Activated CD4-positive, CD25-positive, alpha-beta regulatory T cell treated with anti-CD3 and anti-CD28 coated beads, Interleukin-2, amount 50 U/mL, for 72 hours (primary cell): ENCODE results near the gene ZMIZ1.
"Not testable (repeated sequence)": the region's sequence is repeated elsewhere in the genome, so short reads cannot be mapped to it uniquely, and the experiment has no call there.

Experiments used
- DNase-seq: peaks from one replicate; pipeline ENCODE4 v3.0.0; 2021

ZMIZ1 gene

DNA sequence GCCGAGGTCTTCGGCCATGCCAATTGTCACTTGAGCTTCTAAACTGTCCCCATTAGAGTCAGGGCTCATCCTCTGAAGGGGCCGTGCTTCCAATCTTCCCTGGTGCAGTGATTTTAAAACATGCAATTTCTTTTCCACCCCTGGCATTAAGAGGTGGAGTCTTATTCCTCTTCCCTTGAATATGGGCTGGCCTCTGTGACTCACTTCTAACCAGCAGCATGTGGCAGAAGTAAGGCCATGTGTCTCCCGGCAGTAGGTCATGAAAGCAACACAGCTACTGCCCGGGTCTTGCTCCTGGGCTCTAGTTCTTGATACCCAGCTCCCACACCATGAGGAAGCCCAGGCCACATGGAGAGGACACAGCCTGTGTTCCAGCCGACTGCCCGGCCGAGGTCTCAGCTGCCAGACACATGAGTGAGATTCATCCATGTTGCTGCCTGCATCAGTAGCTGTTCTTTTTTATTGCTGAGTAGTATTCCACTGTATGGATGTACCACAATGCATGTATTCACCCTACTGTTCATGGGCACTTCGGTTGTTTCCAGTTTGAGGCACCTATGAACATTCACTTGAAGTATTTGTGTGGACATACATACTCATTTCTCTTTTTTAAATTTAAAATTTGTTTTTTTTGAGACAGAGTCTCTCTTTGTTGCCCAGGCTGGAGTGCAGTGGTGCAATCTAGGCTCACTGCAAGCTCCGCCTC is 264.0 kb downstream of the ZMIZ1 start:
- DNase-seq, result not testable (repeated sequence)

GRCh38 chr10:79333513-79333912 is 264.7 kb downstream of the ZMIZ1 start:
- no peak for DNase-seq

- no peak for DNase-seq
Measured at GRCh38 chr10:79334573-79334972, 265.8 kb downstream of the ZMIZ1 start.

GRCh38 chr10:79335094-79335469 is 266.3 kb downstream of the ZMIZ1 start:
- DNase-seq, result no peak

GRCh38 chr10:79335470-79336235 is 266.9 kb downstream of the ZMIZ1 start:
- DNase-seq, result no peak

- DNase-seq, result no peak
Measured at GRCh38 chr10:79336276-79336675, 267.5 kb downstream of the ZMIZ1 start.

GRCh38 chr10:79336739-79337138 is 268.0 kb downstream of the ZMIZ1 start:
- DNase-seq, result no peak

GRCh38 chr10:79337783-79338469 is 269.2 kb downstream of the ZMIZ1 start:
- not testable (repeated sequence) for DNase-seq

- DNase-seq, result no peak
Measured at GRCh38 chr10:79339266-79339665, 270.5 kb downstream of the ZMIZ1 start.

- peak; percentile 15 for DNase-seq
Measured at GRCh38 chr10:79340646-79341244, 272.0 kb downstream of the ZMIZ1 start.

GRCh38 chr10:79342295-79342761 is 273.6 kb downstream of the ZMIZ1 start:
- peak; percentile 5 for DNase-seq

DNA sequence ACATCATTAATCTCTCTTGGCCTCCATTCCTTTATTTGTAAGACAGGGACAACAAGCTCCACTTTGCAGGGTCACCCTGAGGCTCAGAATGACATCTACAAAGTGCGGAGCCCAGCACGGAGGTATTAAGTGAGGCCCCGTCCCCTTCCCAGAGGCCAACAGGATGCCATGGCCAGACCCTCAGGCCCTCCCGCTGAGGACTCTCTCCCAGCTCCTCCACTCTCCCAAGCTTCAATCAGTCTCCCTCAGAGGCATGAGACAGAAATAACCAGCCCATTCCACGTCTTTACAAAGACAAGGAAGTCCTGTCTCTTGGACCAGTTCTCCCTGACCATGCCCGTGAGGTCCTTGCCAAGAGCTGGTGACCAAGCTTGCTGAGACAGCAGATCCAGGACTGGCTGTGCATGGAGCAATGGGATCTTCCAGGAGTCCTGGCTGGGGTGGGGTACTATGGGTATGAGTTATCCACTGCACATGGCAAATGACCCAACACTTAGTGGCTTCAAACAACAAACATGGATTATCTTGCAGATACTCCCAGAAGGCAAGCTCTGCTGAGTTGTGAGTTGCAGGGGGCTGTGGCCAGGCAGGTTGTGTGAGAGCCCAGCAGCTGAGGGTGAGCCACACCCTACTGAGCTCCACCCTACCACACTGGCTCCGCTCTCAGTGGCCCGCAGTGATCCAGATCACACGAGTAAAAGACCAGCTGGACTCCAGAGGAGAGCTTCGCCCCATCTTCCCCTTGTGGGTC is 274.2 kb downstream of the ZMIZ1 start:
- peak; percentile 13 for DNase-seq

DNA sequence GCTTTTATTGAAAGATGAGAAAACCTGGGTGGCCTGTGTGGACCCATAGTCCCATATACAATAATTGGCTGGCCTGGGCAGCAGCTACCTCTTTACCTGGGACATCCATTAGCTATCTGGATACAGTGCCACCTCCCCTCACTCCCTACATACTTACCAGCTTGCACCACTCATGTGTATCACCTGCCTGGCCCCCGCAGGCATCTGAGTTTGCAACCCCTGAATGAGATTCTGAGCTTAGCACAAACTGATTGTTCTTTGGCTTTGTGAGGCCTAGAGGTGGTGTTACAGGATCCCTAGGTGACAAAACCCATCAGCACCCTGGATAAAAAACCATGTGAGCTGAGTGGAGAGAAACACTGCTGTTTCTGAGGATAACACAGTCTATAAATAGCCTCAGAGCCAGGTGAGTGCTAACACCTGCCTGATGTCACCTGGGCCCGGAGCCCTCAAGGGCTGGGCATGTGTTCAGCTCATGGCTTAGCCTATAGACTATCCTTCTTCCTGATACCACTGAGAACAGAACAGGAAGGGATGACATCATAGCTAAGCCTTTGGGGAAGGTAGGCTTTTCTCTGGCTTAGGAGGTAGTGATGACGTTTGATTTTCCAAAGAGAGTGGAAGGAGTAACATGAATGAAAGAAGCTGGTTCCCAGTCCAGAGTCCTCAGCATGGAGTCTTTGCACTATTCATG is 275.9 kb downstream of the ZMIZ1 start:
- DNase-seq, result peak; percentile 18

GRCh38 chr10:79345241-79346011 is 276.7 kb downstream of the ZMIZ1 start:
- DNase-seq, result peak; percentile 26

DNA sequence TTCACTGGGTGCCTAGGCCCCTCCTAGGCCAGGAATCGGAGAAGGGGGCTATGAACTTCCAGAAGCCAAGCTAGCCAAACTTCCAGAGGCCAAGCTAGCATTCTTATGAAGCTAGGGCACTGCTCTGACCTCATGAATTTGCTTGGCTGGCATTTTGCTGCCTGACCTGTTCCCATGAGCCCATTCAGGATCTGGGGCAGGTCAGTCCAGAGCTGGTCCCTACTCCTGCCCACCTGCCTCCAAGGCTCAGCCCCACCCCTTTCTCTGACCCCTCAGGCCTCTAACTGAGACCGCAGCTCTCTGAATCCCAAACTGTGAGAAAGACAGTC is 277.2 kb downstream of the ZMIZ1 start:
- peak; percentile 21 for DNase-seq

DNA sequence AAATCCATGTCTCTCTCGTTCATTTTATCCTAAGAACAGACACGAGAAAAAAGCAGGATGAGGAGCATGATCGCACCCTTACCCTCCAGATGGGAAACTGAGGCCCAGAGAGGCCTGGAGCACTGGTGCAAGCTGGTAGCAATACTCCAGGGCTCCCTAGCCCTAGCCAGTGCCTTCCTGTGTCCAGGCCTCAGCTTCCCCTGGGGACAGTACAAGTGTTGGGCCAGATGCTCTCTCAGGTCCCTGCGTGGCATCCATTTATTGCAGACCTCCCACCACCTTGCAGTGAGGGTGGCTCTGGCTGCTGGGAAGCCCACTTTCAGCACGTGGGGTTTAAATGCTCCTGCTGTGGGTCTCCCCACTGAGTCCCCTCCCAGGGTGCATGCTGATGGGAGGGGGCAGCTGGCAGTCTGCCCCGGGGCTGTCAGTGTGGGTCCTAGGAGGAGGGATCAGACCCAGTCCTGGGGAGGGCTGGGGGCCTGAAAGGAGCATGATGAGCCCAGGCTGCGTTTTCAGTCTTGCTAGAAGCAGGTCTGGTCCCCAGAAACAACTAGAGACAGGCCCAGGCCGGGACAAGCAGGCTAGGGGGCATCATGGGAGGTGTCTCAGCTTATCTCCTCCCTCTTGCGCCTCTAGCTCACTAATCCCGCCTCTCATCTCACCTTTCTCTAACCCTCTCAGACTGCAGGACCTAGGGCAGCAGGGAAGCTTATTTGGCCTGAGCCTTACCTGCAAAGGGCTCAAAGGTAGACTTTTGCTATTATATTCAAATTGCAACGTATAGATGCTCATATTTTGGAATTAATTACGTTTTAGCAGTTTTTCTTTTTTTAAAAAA is 277.8 kb downstream of the ZMIZ1 start:
- no peak for DNase-seq

- DNase-seq, result peak; percentile 96
Measured at GRCh38 chr10:79347226-79347893, 278.6 kb downstream of the ZMIZ1 start, which contains the start of gene PPIF. Gene PPIF, plus strand, starts transcription at chr10:79347469. Its CDS starts 80 bp downstream, at chr10:79347549.

- DNase-seq, result peak; percentile 78
Measured at GRCh38 chr10:79347894-79348639, 279.3 kb downstream of the ZMIZ1 start.

GRCh38 chr10:79348640-79348988 is 279.8 kb downstream of the ZMIZ1 start:
- DNase-seq, result no peak
